Suprapubic skin (tissue), 4 donors: ENCODE measurements around the gene PRPF4. TPM values are rescaled to one million over a fixed set of nuclear protein-coding genes. Genes with fewer than 3 reads are reported as not detected.
A peak's percentile ranks its signal among the peaks of the same experiment; 100 is the strongest.

Experiments used
- DNase-seq, 2 donors: peaks; one replicate each; pipeline ENCODE4 v3.0.0-alpha.2; 2019; ENCODE audit warnings: low spot score in 2 of 2
- H3K27ac ChIP-seq: fragments of 200-600 bp; sonication (generic); one replicate; pipeline ENCODE4 v1.5.1; 2019
- H3K27me3 ChIP-seq: fragments of 200-600 bp; sonication (generic); one replicate; pipeline ENCODE4 v1.5.1; 2019
- H3K36me3 ChIP-seq: fragments of 200-600 bp; sonication (generic); one replicate; pipeline ENCODE4 v1.5.1; 2019
- H3K4me1 ChIP-seq: fragments of 200-600 bp; sonication (generic); one replicate; pipeline ENCODE4 v1.5.1; 2019
- H3K4me3 ChIP-seq: fragments of 200-600 bp; sonication (generic); one replicate; pipeline ENCODE4 v1.5.1; 2019; ENCODE audit warnings: mild to moderate bottlenecking
- H3K9me3 ChIP-seq: fragments of 200-600 bp; sonication (generic); one replicate; pipeline ENCODE4 v1.5.1; 2019
- CTCF ChIP-seq, 2 donors: fragments of 200-600 bp in 1 of 2; fragments of 450-650 bp in 1 of 2; sonication (generic) in 1 of 2; IDR thresholded peaks; one replicate each; pipeline ENCODE4 v1.5.1; 2016 to 2019; ENCODE audit warnings: antibody characterized with exemption in 2 of 2, mild to moderate bottlenecking in 1 of 2, moderate library complexity in 1 of 2
- EP300 ChIP-seq: sonication (generic); formaldehyde crosslinking; IDR thresholded peaks from one replicate; pipeline ENCODE4 v1.6.1; 2017; ENCODE audit warnings: antibody characterized with exemption
- POLR2A ChIP-seq, 2 donors: fragments of 450-650 bp; IDR thresholded peaks; one replicate each; pipeline ENCODE4 v1.6.1; 2017; ENCODE audit warnings: antibody characterized with exemption in 2 of 2, mild to moderate bottlenecking in 2 of 2, moderate library complexity in 2 of 2
- POLR2AphosphoS5 ChIP-seq, 3 donors: sonication (generic); formaldehyde crosslinking; IDR thresholded peaks; one replicate each; pipeline ENCODE4 v1.6.1; 2017; ENCODE audit warnings: antibody characterized with exemption in 3 of 3
- WGBS: methylation state at CpG from one replicate; pipeline ENCODE4 v1.1.5; 2018; 5-methylcytosine and 5-hydroxymethylcytosine counted together
- total RNA-seq, 4 donors: library from RNA; depleted of rRNA; stranded (reverse); fragments of >200 nt; gene quantifications; one replicate each; pipeline ENCODE4 v1.1.0, GENCODE V29; 2016

The PRPF4 gene
- total RNA-seq, 4 donors from 2014 or later = 13.6 to 21.3 (median 17.6) TPM

DNA sequence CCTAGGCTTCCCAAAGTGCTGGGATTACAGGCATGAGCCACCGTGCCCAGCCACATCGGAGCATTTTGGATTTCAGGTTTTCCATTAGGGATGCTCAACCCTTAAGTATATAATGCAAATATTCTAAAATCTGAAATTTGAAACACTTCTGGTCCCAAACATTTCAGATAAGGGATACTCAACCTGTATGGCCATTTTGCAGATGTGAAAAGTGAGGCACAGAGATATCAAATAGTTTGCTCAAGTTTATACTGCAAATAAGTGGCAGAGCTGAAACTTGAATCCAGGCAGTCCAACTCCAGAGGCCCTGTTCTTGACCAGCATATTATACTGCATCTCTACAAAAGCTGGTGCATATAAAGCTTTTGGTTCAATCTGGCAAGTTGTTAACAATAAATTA lies 62.3 kb downstream of the PRPF4 start:
- H3K27ac ChIP-seq = no peak overlapping the region

GRCh38 chr9:113340011-113340699 lies 64.7 kb downstream of the PRPF4 start, which contains the start of gene WDR31:
Gene WDR31 (minus strand): TSS chr9:113340275. CDS start chr9:113332022, 8,253 bp downstream.
- peak within 1 kb of the TSS; percentile 78 for H3K4me3 ChIP-seq
- H3K4me1 ChIP-seq = peaks cover 27% of the 10 kb centered on the region
- DNase-seq = peak; percentile 89 to 91
- H3K36me3 ChIP-seq = no peaks in the 10 kb centered on the region
- WGBS = under 1% methylated on average over 29 of the region's 46 CpGs
- no peaks in the 10 kb centered on the region for H3K9me3 ChIP-seq
- H3K27ac ChIP-seq = peak within 1 kb of the TSS; percentile 84
- no peaks in the 10 kb centered on the region for H3K27me3 ChIP-seq
- TF ChIP-seq EP300 (no peak), POLR2AphosphoS5 (IDR thresholded peaks at IDR 0.05) (peak in 2 of 3 donors; percentile 51 to 77), POLR2A (IDR thresholded peaks at IDR 0.05) (peak in 1 of 2 donors; percentile 21), CTCF (IDR thresholded peaks at IDR 0.05) (no peak)

More for the DNA sequence above, 62.3 kb downstream of the PRPF4 start:
- Histone ChIP-seq H3K9me3 (no peaks in the 10 kb centered on the region), H3K4me3 (no peak overlapping the region), H3K4me1 (peaks cover 21% of the 10 kb centered on the region), H3K27me3 (no peaks in the 10 kb centered on the region), H3K36me3 (no peaks in the 10 kb centered on the region)
- 96% methylated on average over 2 of the region's 2 CpGs for WGBS
- TF ChIP-seq EP300 (no peak), CTCF (IDR thresholded peaks at IDR 0.05) (no peak), POLR2AphosphoS5 (IDR thresholded peaks at IDR 0.05) (no peak), POLR2A (IDR thresholded peaks at IDR 0.05) (no peak)
- DNase-seq = no peak

DNA sequence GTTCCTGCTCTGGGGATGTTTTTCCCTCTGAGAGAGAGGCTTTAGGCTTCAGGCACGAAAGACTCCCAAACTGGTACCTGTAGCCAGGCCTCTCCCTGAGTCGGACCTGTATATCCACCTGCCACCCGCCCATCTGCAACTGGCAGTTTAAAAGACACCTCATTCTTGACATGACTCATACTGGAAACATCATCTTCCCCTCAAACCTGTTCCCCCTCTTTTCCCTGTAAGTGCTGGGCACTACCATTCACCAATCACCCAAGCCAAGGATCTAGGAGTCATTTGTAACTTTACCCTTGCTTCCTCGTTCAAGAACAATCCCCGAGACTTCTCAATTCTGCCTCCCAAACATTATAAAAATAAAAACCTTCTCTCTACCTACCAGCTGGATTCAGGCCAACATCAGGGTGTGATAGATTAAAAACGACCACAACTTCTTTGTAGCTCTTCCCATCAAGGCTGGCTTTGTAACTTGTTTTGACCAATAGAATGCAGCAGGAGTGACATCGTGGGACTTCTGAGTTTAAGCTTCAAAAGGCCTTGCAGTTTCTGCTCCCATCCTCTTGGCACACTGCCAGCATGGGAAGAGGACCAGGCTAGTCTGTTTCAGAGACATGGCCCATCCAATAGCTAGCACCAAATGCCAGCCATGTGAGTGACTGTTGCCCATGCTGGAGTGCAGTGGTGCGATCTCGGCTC lies 66.4 kb downstream of the PRPF4 start:
- TF ChIP-seq CTCF (IDR thresholded peaks at IDR 0.05) (no peak), EP300 (no peak), POLR2AphosphoS5 (IDR thresholded peaks at IDR 0.05) (peak in 2 of 3 donors; percentile 19 to 34), POLR2A (IDR thresholded peaks at IDR 0.05) (no peak)
- no peak for DNase-seq

More for the DNA sequence above, 66.4 kb downstream of the PRPF4 start:
- H3K4me1 ChIP-seq = peaks cover 27% of the 10 kb centered on the region
- no peaks in the 10 kb centered on the region for H3K27me3 ChIP-seq
- H3K4me3 ChIP-seq = no peak overlapping the region
- WGBS = 50% methylated on average over 8 of the region's 9 CpGs
- H3K36me3 ChIP-seq = no peaks in the 10 kb centered on the region
- H3K9me3 ChIP-seq = no peaks in the 10 kb centered on the region
- H3K27ac ChIP-seq = peak overlapping the region; percentile 84

Other genes starting within 250 kb of the PRPF4 start
- 1 to 10 TPM; 1.1 to 3.7 (median 1.4) TPM for gene ZFP37, start 218.9 kb upstream of the PRPF4 start, total RNA-seq
- 100 to 1,000 TPM in 2 of 4 donors, 10 to 100 TPM in 2; 49.8 to 114 (median 88.4) TPM for gene SLC31A2, start 124.7 kb upstream of the PRPF4 start, total RNA-seq
- 10 to 100 TPM; 26.2 to 45.7 (median 30.5) TPM for gene FKBP15, start 54.4 kb upstream of the PRPF4 start, total RNA-seq
- 10 to 100 TPM; 17.1 to 46.3 (median 27.2) TPM for gene SLC31A1, start 54.1 kb upstream of the PRPF4 start, total RNA-seq
- gene CDC26, start 86 bp upstream of the PRPF4 start, total RNA-seq = 10 to 100 TPM; 18.8 to 21.9 (median 20.4) TPM
- 1 to 10 TPM in 1 of 4 donors, not detected in 3; 2.0 TPM for gene RNF183, start 27.7 kb downstream of the PRPF4 start, total RNA-seq
- 1 to 10 TPM; 1.2 to 3.5 (median 1.7) TPM for gene WDR31, start 64.6 kb downstream of the PRPF4 start, total RNA-seq
- gene BSPRY, start 73.9 kb downstream of the PRPF4 start, total RNA-seq = 10 to 100 TPM in 3 of 4 donors, 1 to 10 TPM in 1; 8.3 to 37.3 (median 30.8) TPM
- gene HDHD3, start 101.3 kb downstream of the PRPF4 start, total RNA-seq = 10 to 100 TPM; 24.9 to 69.0 (median 58.6) TPM
- 10 to 100 TPM; 47.1 to 66.6 (median 53.6) TPM for gene ALAD, start 125.6 kb downstream of the PRPF4 start, total RNA-seq
- gene POLE3, start 135.0 kb downstream of the PRPF4 start, total RNA-seq = 10 to 100 TPM; 32.6 to 52.6 (median 36.6) TPM
- gene C9orf43, start 135.1 kb downstream of the PRPF4 start, total RNA-seq = 1 to 10 TPM in 3 of 4 donors, under 1 TPM in 1; 0.57 to 2.2 (median 2.1) TPM
- 10 to 100 TPM; 11.0 to 18.8 (median 16.0) TPM for gene RGS3, start 188.1 kb downstream of the PRPF4 start, total RNA-seq